Parathyroid adenoma (tissue), 2 donors: ENCODE data around the gene DSE.

Source experiments
- H2AFZ ChIP-seq: fragments of 300-600 bp; sonication (generic); one replicate; pipeline ENCODE4 v1.7.0; 2017; ENCODE audit warnings: antibody characterized with exemption, mild to moderate bottlenecking
- H3K27ac ChIP-seq: fragments of 300-600 bp; sonication (generic); one replicate; pipeline ENCODE4 v1.7.0; 2017
- H3K27me3 ChIP-seq: fragments of 300-600 bp; sonication (generic); one replicate; pipeline ENCODE4 v1.7.0; 2017; ENCODE audit warnings: low read length; ENCODE audit not compliant: control insufficient read depth, insufficient read depth
- H3K36me3 ChIP-seq: fragments of 300-600 bp; sonication (generic); one replicate; pipeline ENCODE4 v1.7.0; 2017; ENCODE audit warnings: low read length; ENCODE audit not compliant: control insufficient read depth, insufficient read depth
- H3K4me1 ChIP-seq: fragments of 300-600 bp; sonication (generic); one replicate; pipeline ENCODE4 v1.7.0; 2017; ENCODE audit warnings: control low read depth
- H3K4me2 ChIP-seq: fragments of 300-600 bp; sonication (generic); one replicate; pipeline ENCODE4 v1.7.0; 2017; ENCODE audit warnings: low read length
- H3K4me3 ChIP-seq: fragments of 300-600 bp; sonication (generic); one replicate; pipeline ENCODE4 v1.7.0; 2017; ENCODE audit warnings: low read depth, low read length
- H3K79me2 ChIP-seq: fragments of 300-600 bp; sonication (generic); one replicate; pipeline ENCODE4 v1.7.0; 2017; ENCODE audit warnings: control low read depth
- H3K9ac ChIP-seq: fragments of 300-600 bp; sonication (generic); one replicate; pipeline ENCODE4 v1.7.0; 2017; ENCODE audit warnings: mild to moderate bottlenecking
- H3K9me3 ChIP-seq: fragments of 300-600 bp; sonication (generic); one replicate; pipeline ENCODE4 v1.7.0; 2017; ENCODE audit warnings: low read length; ENCODE audit not compliant: control insufficient read depth
- CTCF ChIP-seq: fragments of 300-600 bp; sonication (generic); IDR thresholded peaks from one replicate; pipeline ENCODE4 v1.7.0; 2017; ENCODE audit warnings: antibody characterized with exemption, mild to moderate bottlenecking
- donor health status: primary hyperparathyroidism.

DSE gene

GRCh38 chr6:116439522-116440051 is 68.8 kb downstream of the DSE start:
- Histone ChIP-seq H3K27me3 (no peaks in the 10 kb centered on the region), H3K9me3 (no peaks in the 10 kb centered on the region), H3K4me2 (no peak overlapping the region), H3K4me1 (no peaks in the 10 kb centered on the region), H3K36me3 (no peaks in the 10 kb centered on the region), H3K4me3 (no peak overlapping the region), H2AFZ (no peak overlapping the region), H3K27ac (no peak overlapping the region), H3K79me2 (no peaks in the 10 kb centered on the region), H3K9ac (no peak overlapping the region)
- TF ChIP-seq CTCF = no peak

- no peak for TF ChIP-seq CTCF
- Histone ChIP-seq H3K36me3 (no peaks in the 10 kb centered on the region), H3K4me2 (no peak overlapping the region)
These were observed 72.4 kb downstream of the DSE start for GRCh38 chr6:116443105-116443504.

GRCh38 chr6:116444092-116444491 is 73.3 kb downstream of the DSE start:
- no peak overlapping the region for H2AFZ ChIP-seq
- no peaks in the 10 kb centered on the region for H3K27me3 ChIP-seq

More at GRCh38 chr6:116443105-116443504, 72.4 kb downstream of the DSE start:
- Histone ChIP-seq H2AFZ (no peak overlapping the region), H3K79me2 (no peaks in the 10 kb centered on the region), H3K4me1 (no peaks in the 10 kb centered on the region), H3K27ac (no peak overlapping the region), H3K9me3 (no peaks in the 10 kb centered on the region), H3K9ac (no peak overlapping the region), H3K27me3 (no peaks in the 10 kb centered on the region), H3K4me3 (no peak overlapping the region)

GRCh38 chr6:116444575-116444974 is 73.8 kb downstream of the DSE start:
- Histone ChIP-seq H3K4me1 (no peaks in the 10 kb centered on the region), H3K79me2 (no peaks in the 10 kb centered on the region), H3K9ac (no peak overlapping the region), H3K36me3 (no peaks in the 10 kb centered on the region), H3K9me3 (no peaks in the 10 kb centered on the region), H3K4me3 (no peak overlapping the region), H3K27ac (no peak overlapping the region), H2AFZ (no peak overlapping the region), H3K4me2 (no peak overlapping the region), H3K27me3 (no peaks in the 10 kb centered on the region)
- TF ChIP-seq CTCF = no peak

More at GRCh38 chr6:116444092-116444491, 73.3 kb downstream of the DSE start:
- H3K9me3 ChIP-seq = no peaks in the 10 kb centered on the region
- H3K79me2 ChIP-seq = no peaks in the 10 kb centered on the region
- H3K4me2 ChIP-seq = no peak overlapping the region
- no peak overlapping the region for H3K9ac ChIP-seq
- no peak overlapping the region for H3K4me3 ChIP-seq
- no peak overlapping the region for H3K27ac ChIP-seq
- H3K36me3 ChIP-seq = no peaks in the 10 kb centered on the region
- peak; percentile 54 for TF ChIP-seq CTCF
- no peaks in the 10 kb centered on the region for H3K4me1 ChIP-seq

GRCh38 chr6:116445102-116445501 is 74.4 kb downstream of the DSE start:
- Histone ChIP-seq H3K9me3 (no peaks in the 10 kb centered on the region), H3K79me2 (no peaks in the 10 kb centered on the region), H3K36me3 (no peaks in the 10 kb centered on the region), H3K27me3 (no peaks in the 10 kb centered on the region), H3K27ac (no peak overlapping the region), H3K9ac (no peak overlapping the region), H3K4me1 (no peaks in the 10 kb centered on the region), H3K4me2 (no peak overlapping the region), H2AFZ (no peak overlapping the region), H3K4me3 (no peak overlapping the region)
- TF ChIP-seq CTCF = no peak
